ENCODE results near the gene EGLN2.
"Not testable (repeated sequence)": the region's sequence is repeated elsewhere in the genome, so short reads cannot be mapped to it uniquely, and the experiment has no call there.

EGLN2 gene

DNA sequence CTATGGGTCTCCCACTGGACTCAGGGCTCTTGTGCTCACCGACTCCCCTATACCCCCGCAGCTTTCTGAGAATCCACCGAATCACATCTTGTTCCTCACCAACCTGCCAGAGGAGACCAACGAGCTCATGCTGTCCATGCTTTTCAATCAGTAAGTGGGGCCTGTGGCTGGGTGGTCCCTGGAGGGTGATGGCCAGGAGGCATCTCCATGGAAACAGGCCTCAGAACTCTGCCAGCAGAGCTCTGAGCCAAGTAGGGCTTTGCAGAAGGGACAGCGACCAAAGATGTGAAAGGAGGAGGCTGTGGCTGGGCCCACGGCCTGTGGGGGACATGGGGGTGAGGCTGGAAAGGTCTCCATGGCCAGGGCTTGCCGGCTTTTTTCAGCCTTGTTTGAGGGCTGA, 35.5 kb upstream of the EGLN2 start:
- DNase-seq (ENCODE audit: low spot score): no peak
- TF ChIP-seq, protein P1, sequence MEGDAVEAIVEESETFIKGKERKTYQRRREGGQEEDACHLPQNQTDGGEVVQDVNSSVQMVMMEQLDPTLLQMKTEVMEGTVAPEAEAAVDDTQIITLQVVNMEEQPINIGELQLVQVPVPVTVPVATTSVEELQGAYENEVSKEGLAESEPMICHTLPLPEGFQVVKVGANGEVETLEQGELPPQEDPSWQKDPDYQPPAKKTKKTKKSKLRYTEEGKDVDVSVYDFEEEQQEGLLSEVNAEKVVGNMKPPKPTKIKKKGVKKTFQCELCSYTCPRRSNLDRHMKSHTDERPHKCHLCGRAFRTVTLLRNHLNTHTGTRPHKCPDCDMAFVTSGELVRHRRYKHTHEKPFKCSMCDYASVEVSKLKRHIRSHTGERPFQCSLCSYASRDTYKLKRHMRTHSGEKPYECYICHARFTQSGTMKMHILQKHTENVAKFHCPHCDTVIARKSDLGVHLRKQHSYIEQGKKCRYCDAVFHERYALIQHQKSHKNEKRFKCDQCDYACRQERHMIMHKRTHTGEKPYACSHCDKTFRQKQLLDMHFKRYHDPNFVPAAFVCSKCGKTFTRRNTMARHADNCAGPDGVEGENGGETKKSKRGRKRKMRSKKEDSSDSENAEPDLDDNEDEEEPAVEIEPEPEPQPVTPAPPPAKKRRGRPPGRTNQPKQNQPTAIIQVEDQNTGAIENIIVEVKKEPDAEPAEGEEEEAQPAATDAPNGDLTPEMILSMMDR (IDR thresholded peaks at IDR 0.05; ENCODE audit: borderline replicate concordance, control extremely low read depth, extremely low read depth, insufficient read depth, missing control alignments): no peak
- in situ Hi-C loops (cut with MboI; ENCODE audit: low sequenced_read_pairs, unreplicated experiment): no loop called here

DNA sequence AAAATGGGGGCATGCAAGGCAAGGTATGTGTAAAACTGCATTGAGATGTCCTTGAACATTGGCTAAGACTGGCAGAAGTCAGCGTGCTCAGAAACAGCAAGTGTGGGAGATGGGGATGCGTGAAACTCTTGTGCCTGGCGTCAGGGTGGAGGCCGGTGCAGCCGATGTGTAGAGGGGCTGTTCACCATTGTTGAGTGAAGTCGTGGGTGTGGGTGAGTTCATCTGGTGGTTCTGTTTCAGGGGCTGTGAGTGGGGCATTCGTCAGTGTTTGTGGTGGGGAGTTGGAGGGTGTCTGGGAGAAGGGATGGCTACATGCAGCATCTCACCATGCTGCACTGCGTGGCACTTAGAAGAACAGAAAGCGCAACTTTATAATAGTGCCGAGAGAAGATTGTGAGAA, 35.0 kb upstream of the EGLN2 start:
- TF ChIP-seq, protein P1 (IDR thresholded peaks at IDR 0.05; ENCODE audit: borderline replicate concordance, control extremely low read depth, extremely low read depth, insufficient read depth, missing control alignments): no peak
- in situ Hi-C loops (cut with MboI; ENCODE audit: low sequenced_read_pairs, unreplicated experiment): no loop called here

DNA sequence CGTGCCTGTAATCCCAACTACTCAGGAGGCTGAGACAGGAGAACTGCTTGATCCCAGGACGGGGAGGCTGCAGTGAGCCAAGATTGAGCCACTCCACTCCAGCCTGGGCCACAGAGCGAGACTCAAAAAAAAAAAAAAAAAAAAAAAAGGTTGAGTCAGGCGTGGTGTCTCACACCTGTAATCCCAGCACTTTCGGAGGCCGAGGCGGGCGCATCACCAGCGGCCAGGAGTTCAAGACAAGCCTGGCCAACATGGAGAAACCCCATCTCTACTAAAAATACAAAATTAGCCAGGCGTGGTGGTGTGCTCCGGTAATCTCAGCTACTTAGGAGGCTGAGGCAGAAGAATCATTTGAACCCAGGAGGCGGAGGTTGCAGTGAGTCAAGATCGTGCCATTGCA, 32.6 kb upstream of the EGLN2 start:
- in situ Hi-C loops (cut with MboI; ENCODE audit: low sequenced_read_pairs, unreplicated experiment); DNase-seq (ENCODE audit: low spot score): not testable (repeated sequence)

More for the DNA sequence above, 35.0 kb upstream of the EGLN2 start:
- DNase-seq (ENCODE audit: low spot score): no peak

DNA sequence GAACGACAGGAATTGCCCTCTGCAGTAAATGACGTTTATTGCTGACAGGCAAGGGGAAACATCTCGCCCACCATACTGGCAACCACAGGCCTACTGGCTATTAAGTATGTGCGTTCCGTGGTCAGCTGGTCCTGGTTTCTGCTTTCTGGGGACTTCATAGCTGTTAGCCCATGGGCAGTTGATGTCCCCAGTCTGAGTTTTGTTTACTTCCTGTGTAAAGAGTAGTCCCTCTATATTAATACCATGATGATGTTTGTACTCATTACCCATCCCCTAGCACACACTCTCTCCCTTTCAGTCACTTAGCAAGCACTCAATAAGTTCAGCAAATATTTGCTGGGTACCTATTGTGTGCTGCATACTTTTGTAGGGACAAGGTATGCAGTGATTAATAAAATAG, 30.1 kb upstream of the EGLN2 start:
- TF ChIP-seq, protein P1 (IDR thresholded peaks at IDR 0.05; ENCODE audit: borderline replicate concordance, control extremely low read depth, extremely low read depth, insufficient read depth, missing control alignments): no peak
- in situ Hi-C loops (cut with MboI; ENCODE audit: low sequenced_read_pairs, unreplicated experiment): no loop called here
- no peak for DNase-seq (ENCODE audit: low spot score)

DNA sequence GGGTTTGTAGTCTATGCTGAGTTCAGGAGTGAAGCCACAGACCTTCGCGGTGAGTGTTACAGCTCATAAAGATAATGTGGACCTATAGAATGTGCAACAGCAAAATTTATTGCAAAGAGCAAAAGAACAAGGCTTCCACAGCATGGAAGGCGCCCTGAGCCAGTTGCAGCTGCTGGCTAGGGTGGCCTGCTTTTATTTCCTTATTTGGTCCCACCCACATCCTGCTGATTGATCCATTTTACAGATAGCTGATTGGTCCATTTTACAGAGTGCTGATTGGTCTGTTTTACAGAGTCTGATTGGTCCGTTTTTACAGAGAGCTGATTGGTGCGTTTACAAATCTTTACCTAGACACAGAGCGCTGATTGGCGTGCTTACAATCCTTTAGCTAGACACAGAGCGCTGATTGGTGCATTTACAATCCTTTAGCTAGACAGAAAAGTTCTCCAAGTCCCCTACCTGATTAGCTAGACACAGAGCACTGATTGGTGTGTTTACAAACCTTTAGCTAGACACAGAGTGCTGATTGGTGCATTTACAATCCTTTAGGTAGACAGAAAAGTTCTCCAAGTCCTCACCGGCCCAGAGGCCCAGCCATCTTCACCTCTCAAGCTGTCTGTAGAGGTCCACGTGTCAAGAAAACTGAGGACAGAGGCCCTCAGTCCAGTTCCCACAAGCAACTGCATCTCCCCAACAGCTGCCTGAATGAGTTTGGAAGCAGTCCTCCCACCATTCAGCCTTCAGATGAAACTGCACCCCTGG, 27.7 kb upstream of the EGLN2 start:
- DNase-seq (ENCODE audit: low spot score); in situ Hi-C loops (cut with MboI; ENCODE audit: low sequenced_read_pairs, unreplicated experiment): not testable (repeated sequence)

DNA sequence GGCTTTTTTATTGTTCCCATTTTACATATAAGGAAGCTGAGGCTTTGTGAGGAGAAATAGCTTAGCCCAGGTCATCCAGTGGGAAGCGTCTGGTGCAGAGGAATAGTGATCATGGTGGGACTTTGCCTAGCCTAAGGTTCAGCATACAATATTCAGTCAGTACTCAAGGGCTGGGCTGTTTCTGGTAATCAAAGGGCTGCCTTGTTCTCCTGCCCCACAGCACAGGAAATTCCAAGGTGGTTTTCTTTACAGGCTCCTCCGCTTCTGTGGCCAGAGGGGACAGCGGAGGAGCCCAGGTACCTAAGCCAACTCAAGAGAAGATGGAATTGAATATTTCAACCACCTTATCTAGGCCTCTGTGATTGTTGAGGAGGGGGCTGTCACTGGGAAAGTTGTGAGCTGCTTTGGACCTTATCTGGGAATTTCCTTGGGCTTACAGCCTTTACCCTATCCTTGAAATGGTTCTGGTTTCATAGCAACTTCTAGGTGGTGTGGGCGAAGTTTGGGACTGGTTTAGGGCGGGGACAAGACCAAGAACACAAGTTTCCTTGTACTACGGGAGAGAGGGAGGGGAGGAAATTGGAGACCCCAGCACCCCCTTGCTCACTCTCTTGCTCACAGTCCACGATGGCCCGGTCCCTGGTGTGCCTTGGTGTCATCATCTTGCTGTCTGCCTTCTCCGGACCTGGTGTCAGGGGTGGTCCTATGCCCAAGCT, 23.9 kb upstream of the EGLN2 start, which contains the start of gene MIA:
Gene MIA (plus strand): TSS at position 606 of the 716 bp plus-strand sequence. CDS start 22 bp downstream, at position 628.
- DNase-seq (ENCODE audit: low spot score): no peak
- TF ChIP-seq, protein P1 (IDR thresholded peaks at IDR 0.05; ENCODE audit: borderline replicate concordance, control extremely low read depth, extremely low read depth, insufficient read depth, missing control alignments): no peak
- in situ Hi-C loops (cut with MboI; ENCODE audit: low sequenced_read_pairs, unreplicated experiment): no loop called here

DNA sequence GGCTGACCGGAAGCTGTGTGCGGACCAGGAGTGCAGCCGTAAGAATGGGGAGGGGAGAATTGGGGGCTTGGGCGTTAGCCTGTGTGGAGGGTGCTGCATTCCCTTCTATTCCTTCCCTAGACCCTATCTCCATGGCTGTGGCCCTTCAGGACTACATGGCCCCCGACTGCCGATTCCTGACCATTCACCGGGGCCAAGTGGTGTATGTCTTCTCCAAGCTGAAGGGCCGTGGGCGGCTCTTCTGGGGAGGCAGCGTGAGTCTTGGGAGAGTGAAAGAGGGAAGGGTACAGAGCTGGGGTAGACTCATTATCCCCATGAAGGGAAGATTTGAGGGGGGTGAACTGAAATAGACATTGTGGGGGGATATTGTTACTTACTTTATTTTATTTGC, 23.4 kb upstream of the EGLN2 start:
- TF ChIP-seq, protein P1 (IDR thresholded peaks at IDR 0.05; ENCODE audit: borderline replicate concordance, control extremely low read depth, extremely low read depth, insufficient read depth, missing control alignments): no peak
- in situ Hi-C loops (cut with MboI; ENCODE audit: low sequenced_read_pairs, unreplicated experiment): no loop called here
- no peak for DNase-seq (ENCODE audit: low spot score)
